Gastroesophageal sphincter (tissue), 3 donors: Measurements from ENCODE around the gene CLEC18C.
"Not testable (repeated sequence)": the region's sequence is repeated elsewhere in the genome, so short reads cannot be mapped to it uniquely, and the experiment has no call there.

Experiments used
- POLR2A ChIP-seq, 2 donors: fragments of 450-650 bp; IDR thresholded peaks; one replicate each; pipeline ENCODE4 v1.6.1; 2017; ENCODE audit warnings: antibody characterized with exemption in 2 of 2, mild to moderate bottlenecking in 2 of 2, moderate library complexity in 1 of 2
- POLR2AphosphoS5 ChIP-seq: sonication (generic); formaldehyde crosslinking; IDR thresholded peaks from one replicate; pipeline ENCODE4 v1.6.1; 2017; ENCODE audit warnings: antibody characterized with exemption
- TF ChIP-seq, protein P1 (sequence below), 4 experiments: fragments of 200-600 bp in 2 of 4; fragments of 450-650 bp in 2 of 4; sonication (generic) in 1 of 4; IDR thresholded peaks; one replicate each; pipeline ENCODE4 v1.5.1; 2017 to 2019; ENCODE audit warnings: antibody characterized with exemption in 4 of 4, mild to moderate bottlenecking in 2 of 4, moderate library complexity in 2 of 4

DNA sequence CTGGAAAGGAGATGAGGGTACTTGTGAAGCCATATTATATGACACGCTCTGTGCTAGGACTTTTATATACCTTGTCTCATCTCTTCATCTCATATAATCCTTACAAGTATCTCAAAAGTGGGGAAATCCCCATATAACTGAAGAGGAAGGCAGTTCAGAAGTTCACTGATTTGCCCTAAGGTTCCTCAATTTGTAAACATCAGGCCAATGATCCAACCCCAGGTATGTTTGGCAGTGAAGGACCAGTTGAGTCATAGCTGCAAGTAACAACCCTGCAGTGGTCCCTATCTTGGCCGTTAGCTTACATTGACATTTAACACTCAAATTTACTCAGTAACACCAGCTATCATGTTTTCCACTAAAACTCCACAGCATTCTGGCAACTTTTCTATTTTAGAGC is 45.0 kb downstream of the CLEC18C start:
- TF ChIP-seq, protein P1, sequence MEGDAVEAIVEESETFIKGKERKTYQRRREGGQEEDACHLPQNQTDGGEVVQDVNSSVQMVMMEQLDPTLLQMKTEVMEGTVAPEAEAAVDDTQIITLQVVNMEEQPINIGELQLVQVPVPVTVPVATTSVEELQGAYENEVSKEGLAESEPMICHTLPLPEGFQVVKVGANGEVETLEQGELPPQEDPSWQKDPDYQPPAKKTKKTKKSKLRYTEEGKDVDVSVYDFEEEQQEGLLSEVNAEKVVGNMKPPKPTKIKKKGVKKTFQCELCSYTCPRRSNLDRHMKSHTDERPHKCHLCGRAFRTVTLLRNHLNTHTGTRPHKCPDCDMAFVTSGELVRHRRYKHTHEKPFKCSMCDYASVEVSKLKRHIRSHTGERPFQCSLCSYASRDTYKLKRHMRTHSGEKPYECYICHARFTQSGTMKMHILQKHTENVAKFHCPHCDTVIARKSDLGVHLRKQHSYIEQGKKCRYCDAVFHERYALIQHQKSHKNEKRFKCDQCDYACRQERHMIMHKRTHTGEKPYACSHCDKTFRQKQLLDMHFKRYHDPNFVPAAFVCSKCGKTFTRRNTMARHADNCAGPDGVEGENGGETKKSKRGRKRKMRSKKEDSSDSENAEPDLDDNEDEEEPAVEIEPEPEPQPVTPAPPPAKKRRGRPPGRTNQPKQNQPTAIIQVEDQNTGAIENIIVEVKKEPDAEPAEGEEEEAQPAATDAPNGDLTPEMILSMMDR (IDR thresholded peaks at IDR 0.05) = not testable (repeated sequence)
- TF ChIP-seq POLR2A (IDR thresholded peaks at IDR 0.05); POLR2AphosphoS5: not testable (repeated sequence)
